ENCODE results near the gene TBL1X. TPM values are rescaled to one million over a fixed set of nuclear protein-coding genes. Genes with fewer than 3 reads are reported as not detected.

TBL1X gene
- total and polyA plus RNA-seq, 2 experiments from 2014 or later, result 8.7 to 26.9 TPM

DNA sequence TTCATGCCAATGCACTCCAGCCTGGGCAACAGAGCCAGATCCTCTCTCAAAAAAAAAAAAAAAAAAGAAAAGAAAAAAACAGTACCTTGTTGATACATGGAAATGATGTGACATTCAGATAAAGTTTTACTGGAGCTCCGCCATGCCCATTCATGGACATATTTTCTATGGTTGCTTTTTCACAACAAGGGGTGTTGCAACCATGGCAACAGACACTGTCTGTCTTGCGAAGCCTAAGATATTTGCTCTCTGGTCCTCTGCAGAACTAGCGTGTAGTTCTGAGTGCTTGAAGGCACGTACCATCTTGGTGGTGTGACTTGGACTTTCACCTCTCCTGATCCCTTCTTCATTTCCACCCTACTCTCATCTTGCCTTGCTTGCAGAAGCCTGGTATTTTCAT is 53.2 kb downstream of the TBL1X start:
- H3K9me2 ChIP-seq (ENCODE audit: insufficient read depth), result no peaks in the 10 kb centered on the region
- peaks cover 2% of the 10 kb centered on the region for H3K27me3 Mint-ChIP-seq (ENCODE audit: insufficient read depth, low read depth, poor library complexity)
- TF ChIP-seq NANOG (IDR thresholded peaks at IDR 0.05; ENCODE audit: borderline replicate concordance) (no peak), JUNB (IDR thresholded peaks at IDR 0.05; ENCODE audit: unreplicated experiment) (no peak), EZH2 (IDR thresholded peaks at IDR 0.05; ENCODE audit: low read depth, unreplicated experiment) (no peak), EZH2phosphoT487 (IDR thresholded peaks at IDR 0.05; ENCODE audit: unreplicated experiment) (no peak), STAT1 (IDR thresholded peaks at IDR 0.05; ENCODE audit: unreplicated experiment) (no peak), POLR2AphosphoS5 (IDR thresholded peaks at IDR 0.05; ENCODE audit: low read depth) (no peak)
- TF ChIP-seq, protein P1, sequence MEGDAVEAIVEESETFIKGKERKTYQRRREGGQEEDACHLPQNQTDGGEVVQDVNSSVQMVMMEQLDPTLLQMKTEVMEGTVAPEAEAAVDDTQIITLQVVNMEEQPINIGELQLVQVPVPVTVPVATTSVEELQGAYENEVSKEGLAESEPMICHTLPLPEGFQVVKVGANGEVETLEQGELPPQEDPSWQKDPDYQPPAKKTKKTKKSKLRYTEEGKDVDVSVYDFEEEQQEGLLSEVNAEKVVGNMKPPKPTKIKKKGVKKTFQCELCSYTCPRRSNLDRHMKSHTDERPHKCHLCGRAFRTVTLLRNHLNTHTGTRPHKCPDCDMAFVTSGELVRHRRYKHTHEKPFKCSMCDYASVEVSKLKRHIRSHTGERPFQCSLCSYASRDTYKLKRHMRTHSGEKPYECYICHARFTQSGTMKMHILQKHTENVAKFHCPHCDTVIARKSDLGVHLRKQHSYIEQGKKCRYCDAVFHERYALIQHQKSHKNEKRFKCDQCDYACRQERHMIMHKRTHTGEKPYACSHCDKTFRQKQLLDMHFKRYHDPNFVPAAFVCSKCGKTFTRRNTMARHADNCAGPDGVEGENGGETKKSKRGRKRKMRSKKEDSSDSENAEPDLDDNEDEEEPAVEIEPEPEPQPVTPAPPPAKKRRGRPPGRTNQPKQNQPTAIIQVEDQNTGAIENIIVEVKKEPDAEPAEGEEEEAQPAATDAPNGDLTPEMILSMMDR (conservative IDR thresholded peaks at IDR 0.05; ENCODE audit: low read depth in 2 of 2), result no peak
- no peaks in the 10 kb centered on the region for H4K20me1 ChIP-seq (replicated peaks; ENCODE audit: insufficient read depth)
- peaks cover 7% of the 10 kb centered on the region for H3K79me2 ChIP-seq (replicated peaks; ENCODE audit: insufficient read depth)
- no peak overlapping the region for H3K4me3 Mint-ChIP-seq
- no peaks in the 10 kb centered on the region for H3K36me3 ChIP-seq (ENCODE audit: insufficient read depth)
- H3K9me3 Mint-ChIP-seq, result no peaks in the 10 kb centered on the region
- no peak overlapping the region for H2AFZ ChIP-seq
- H3K4me2 ChIP-seq, result no peak overlapping the region
- no peak overlapping the region for H3K4me3 ChIP-seq
- H3K36me3 Mint-ChIP-seq (ENCODE audit: low read depth), result peaks cover 7% of the 10 kb centered on the region
- peaks cover 33% of the 10 kb centered on the region for H3K4me1 Mint-ChIP-seq
- no peak for ATAC-seq
- no peak overlapping the region for H3K27ac Mint-ChIP-seq
- no peak for DNase-seq (ENCODE audit: low spot score)
- H3K4me1 ChIP-seq (ENCODE audit: insufficient read depth), result no peaks in the 10 kb centered on the region
- no peak overlapping the region for H3K27ac ChIP-seq (ENCODE audit: low read depth)
- H3K27me3 ChIP-seq (ENCODE audit: insufficient read depth), result no peaks in the 10 kb centered on the region
- H3F3A ChIP-seq (replicated peaks; ENCODE audit: low read depth), result no peaks in the 10 kb centered on the region

DNA sequence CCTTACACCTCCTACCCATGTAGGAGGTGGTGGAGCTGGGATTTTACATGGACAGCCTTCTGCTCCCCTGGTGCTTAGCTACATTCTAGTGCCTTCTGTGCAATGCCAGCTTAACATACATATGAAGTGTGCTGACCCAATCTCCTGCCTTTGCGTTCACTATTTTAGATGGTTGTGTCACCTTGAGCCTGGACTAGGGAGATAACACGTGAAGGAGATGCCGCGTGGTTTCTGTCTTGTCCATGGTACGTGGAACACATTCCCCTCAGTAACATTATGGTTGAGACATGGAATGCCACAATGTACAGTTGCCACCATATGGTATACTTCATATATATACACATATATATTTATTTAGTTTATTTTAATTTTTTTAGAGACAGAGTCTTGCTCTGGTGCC is 54.0 kb downstream of the TBL1X start:
- peaks cover 7% of the 10 kb centered on the region for H3K79me2 ChIP-seq (replicated peaks; ENCODE audit: insufficient read depth)
- Mint-ChIP-seq H3K27ac (no peak overlapping the region), H3K4me3 (no peak overlapping the region), H3K27me3 (ENCODE audit: insufficient read depth, low read depth, poor library complexity) (peaks cover 2% of the 10 kb centered on the region), H3K9me3 (no peaks in the 10 kb centered on the region), H3K4me1 (peaks cover 33% of the 10 kb centered on the region), H3K36me3 (ENCODE audit: low read depth) (peaks cover under 1% of the 10 kb centered on the region; the same call in 1 of the 3 replicates)
- no peaks in the 10 kb centered on the region for H3K9me2 ChIP-seq (ENCODE audit: insufficient read depth)
- no peak overlapping the region for H2AFZ ChIP-seq
- no peak overlapping the region for H3K4me3 ChIP-seq
- no peaks in the 10 kb centered on the region for H3K27me3 ChIP-seq (ENCODE audit: insufficient read depth)
- no peaks in the 10 kb centered on the region for H3K4me1 ChIP-seq (ENCODE audit: insufficient read depth)
- H3K27ac ChIP-seq (ENCODE audit: low read depth), result no peak overlapping the region
- no peaks in the 10 kb centered on the region for H3K36me3 ChIP-seq (ENCODE audit: insufficient read depth)
- H3F3A ChIP-seq (replicated peaks; ENCODE audit: low read depth), result no peaks in the 10 kb centered on the region
- ATAC-seq (no peak), DNase-seq (ENCODE audit: low spot score) (no peak)
- no peak overlapping the region for H3K4me2 ChIP-seq
- H4K20me1 ChIP-seq (replicated peaks; ENCODE audit: insufficient read depth), result no peaks in the 10 kb centered on the region
- TF ChIP-seq EZH2phosphoT487 (IDR thresholded peaks at IDR 0.05; ENCODE audit: unreplicated experiment) (no peak), JUNB (IDR thresholded peaks at IDR 0.05; ENCODE audit: unreplicated experiment) (no peak), NANOG (IDR thresholded peaks at IDR 0.05; ENCODE audit: borderline replicate concordance) (no peak), CREB1 (CRISPR knock-in tag; IDR thresholded peaks at IDR 0.05; ENCODE audit: low read depth) (no peak), STAT1 (IDR thresholded peaks at IDR 0.05; ENCODE audit: unreplicated experiment) (no peak), ZNF331 (CRISPR knock-in tag; IDR thresholded peaks at IDR 0.05; ENCODE audit: low read depth) (no peak), EZH2 (IDR thresholded peaks at IDR 0.05; ENCODE audit: low read depth, unreplicated experiment) (no peak)
- TF ChIP-seq, protein P2, sequence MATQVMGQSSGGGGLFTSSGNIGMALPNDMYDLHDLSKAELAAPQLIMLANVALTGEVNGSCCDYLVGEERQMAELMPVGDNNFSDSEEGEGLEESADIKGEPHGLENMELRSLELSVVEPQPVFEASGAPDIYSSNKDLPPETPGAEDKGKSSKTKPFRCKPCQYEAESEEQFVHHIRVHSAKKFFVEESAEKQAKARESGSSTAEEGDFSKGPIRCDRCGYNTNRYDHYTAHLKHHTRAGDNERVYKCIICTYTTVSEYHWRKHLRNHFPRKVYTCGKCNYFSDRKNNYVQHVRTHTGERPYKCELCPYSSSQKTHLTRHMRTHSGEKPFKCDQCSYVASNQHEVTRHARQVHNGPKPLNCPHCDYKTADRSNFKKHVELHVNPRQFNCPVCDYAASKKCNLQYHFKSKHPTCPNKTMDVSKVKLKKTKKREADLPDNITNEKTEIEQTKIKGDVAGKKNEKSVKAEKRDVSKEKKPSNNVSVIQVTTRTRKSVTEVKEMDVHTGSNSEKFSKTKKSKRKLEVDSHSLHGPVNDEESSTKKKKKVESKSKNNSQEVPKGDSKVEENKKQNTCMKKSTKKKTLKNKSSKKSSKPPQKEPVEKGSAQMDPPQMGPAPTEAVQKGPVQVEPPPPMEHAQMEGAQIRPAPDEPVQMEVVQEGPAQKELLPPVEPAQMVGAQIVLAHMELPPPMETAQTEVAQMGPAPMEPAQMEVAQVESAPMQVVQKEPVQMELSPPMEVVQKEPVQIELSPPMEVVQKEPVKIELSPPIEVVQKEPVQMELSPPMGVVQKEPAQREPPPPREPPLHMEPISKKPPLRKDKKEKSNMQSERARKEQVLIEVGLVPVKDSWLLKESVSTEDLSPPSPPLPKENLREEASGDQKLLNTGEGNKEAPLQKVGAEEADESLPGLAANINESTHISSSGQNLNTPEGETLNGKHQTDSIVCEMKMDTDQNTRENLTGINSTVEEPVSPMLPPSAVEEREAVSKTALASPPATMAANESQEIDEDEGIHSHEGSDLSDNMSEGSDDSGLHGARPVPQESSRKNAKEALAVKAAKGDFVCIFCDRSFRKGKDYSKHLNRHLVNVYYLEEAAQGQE (IDR thresholded peaks at IDR 0.05; ENCODE audit: unreplicated experiment), result no peak
- TF ChIP-seq, protein P3, sequence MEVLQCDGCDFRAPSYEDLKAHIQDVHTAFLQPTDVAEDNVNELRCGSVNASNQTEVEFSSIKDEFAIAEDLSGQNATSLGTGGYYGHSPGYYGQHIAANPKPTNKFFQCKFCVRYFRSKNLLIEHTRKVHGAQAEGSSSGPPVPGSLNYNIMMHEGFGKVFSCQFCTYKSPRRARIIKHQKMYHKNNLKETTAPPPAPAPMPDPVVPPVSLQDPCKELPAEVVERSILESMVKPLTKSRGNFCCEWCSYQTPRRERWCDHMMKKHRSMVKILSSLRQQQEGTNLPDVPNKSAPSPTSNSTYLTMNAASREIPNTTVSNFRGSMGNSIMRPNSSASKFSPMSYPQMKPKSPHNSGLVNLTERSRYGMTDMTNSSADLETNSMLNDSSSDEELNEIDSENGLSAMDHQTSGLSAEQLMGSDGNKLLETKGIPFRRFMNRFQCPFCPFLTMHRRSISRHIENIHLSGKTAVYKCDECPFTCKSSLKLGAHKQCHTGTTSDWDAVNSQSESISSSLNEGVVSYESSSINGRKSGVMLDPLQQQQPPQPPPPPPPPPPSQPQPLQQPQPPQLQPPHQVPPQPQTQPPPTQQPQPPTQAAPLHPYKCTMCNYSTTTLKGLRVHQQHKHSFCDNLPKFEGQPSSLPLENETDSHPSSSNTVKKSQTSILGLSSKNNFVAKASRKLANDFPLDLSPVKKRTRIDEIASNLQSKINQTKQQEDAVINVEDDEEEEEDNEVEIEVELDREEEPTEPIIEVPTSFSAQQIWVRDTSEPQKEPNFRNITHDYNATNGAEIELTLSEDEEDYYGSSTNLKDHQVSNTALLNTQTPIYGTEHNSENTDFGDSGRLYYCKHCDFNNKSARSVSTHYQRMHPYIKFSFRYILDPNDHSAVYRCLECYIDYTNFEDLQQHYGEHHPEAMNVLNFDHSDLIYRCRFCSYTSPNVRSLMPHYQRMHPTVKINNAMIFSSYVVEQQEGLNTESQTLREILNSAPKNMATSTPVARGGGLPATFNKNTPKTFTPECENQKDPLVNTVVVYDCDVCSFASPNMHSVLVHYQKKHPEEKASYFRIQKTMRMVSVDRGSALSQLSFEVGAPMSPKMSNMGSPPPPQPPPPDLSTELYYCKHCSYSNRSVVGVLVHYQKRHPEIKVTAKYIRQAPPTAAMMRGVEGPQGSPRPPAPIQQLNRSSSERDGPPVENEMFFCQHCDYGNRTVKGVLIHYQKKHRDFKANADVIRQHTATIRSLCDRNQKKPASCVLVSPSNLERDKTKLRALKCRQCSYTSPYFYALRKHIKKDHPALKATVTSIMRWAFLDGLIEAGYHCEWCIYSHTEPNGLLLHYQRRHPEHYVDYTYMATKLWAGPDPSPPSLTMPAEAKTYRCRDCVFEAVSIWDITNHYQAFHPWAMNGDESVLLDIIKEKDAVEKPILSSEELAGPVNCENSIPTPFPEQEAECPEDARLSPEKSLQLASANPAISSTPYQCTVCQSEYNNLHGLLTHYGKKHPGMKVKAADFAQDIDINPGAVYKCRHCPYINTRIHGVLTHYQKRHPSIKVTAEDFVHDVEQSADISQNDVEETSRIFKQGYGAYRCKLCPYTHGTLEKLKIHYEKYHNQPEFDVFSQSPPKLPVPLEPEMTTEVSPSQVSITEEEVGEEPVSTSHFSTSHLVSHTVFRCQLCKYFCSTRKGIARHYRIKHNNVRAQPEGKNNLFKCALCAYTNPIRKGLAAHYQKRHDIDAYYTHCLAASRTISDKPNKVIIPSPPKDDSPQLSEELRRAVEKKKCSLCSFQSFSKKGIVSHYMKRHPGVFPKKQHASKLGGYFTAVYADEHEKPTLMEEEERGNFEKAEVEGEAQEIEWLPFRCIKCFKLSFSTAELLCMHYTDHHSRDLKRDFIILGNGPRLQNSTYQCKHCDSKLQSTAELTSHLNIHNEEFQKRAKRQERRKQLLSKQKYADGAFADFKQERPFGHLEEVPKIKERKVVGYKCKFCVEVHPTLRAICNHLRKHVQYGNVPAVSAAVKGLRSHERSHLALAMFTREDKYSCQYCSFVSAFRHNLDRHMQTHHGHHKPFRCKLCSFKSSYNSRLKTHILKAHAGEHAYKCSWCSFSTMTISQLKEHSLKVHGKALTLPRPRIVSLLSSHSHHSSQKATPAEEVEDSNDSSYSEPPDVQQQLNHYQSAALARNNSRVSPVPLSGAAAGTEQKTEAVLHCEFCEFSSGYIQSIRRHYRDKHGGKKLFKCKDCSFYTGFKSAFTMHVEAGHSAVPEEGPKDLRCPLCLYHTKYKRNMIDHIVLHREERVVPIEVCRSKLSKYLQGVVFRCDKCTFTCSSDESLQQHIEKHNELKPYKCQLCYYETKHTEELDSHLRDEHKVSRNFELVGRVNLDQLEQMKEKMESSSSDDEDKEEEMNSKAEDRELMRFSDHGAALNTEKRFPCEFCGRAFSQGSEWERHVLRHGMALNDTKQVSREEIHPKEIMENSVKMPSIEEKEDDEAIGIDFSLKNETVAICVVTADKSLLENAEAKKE (CRISPR knock-in tag; IDR thresholded peaks at IDR 0.05), result no peak

All from GM23338 (cell line).